Activated T-cell treated with anti-CD3 and anti-CD28 coated beads, Interleukin-2, amount 50 U/mL, for 24 hours (primary cell): ENCODE measurements around the gene THADA.
"Not testable (repeated sequence)": the region's sequence is repeated elsewhere in the genome, so short reads cannot be mapped to it uniquely, and the experiment has no call there.

Experiments used
- DNase-seq: peaks from one replicate; pipeline ENCODE4 v3.0.0-alpha.2; 2020
- H3K27ac Mint-ChIP-seq: 2 replicates; pipeline ENCODE4 v1.8.0; 2020; ENCODE audit warnings: mild to moderate bottlenecking, mixed read lengths
- H3K27me3 Mint-ChIP-seq: 2 replicates; pipeline ENCODE4 v1.8.0; 2020; ENCODE audit warnings: mixed read lengths
- H3K36me3 Mint-ChIP-seq: 2 replicates; pipeline ENCODE4 v1.8.0; 2020; ENCODE audit warnings: low read depth, mixed read lengths
- H3K4me1 Mint-ChIP-seq: 2 replicates; pipeline ENCODE4 v1.8.0; 2020; ENCODE audit warnings: low read depth, mixed read lengths
- H3K4me3 Mint-ChIP-seq: 2 replicates; pipeline ENCODE4 v1.8.0; 2020; ENCODE audit warnings: mild to moderate bottlenecking, moderate library complexity, mixed read lengths
- H3K9me3 Mint-ChIP-seq: 2 replicates; pipeline ENCODE4 v1.8.0; 2020; ENCODE audit warnings: mixed read lengths

Gene THADA

DNA sequence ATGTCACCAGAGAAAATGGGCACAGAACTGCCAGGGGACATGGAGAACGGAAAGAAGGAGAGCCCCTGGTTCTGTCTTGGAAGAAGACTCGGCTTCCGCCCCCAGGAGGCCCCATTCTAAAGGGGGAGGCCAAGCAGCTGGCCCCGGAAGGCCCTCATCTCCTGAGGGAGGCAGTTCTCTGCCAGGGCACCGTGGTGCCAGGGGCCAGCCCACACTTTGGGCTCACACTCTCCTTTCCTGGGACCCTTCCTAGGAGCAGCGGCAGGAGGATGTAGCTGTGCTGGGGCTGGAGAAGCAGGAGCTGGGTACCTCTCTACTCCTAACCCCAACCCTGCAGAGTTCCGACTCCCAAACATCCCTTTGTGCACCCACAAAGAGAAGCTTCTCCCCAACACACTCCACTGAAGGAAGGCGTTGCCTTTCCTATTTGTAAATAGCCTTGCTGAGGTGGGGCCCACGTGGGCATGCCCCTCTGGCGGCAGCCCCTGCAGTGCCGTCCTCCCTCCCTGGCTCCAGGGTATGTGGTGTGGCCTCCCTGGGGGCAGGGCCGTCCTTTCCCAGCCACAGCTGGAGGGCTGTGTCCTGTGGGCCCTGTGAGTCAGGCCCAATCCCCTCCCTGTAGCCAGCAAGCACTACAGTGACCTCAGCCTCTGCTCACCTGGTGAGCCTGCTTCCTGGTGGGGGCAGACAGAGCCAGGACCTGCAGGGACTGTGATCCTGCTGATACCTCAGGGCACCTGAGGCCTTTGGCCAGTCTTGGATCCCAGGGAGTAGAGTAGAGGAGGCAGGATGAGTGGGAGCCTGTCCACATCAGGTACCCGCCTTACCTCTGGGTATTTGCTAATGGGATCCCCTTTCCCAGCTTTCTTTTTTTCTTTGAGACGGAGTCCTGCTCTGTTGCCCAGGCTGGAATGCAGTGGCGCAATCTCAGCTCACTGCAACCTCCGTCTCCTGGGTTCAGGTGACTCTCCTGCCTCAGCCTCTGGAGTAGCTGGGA lies 396.0 kb downstream of the THADA start:
- no peaks in the 10 kb centered on the region for H3K27me3 Mint-ChIP-seq
- H3K4me1 Mint-ChIP-seq = peaks cover 38% of the 10 kb centered on the region
- H3K4me3 Mint-ChIP-seq = no peak overlapping the region
- H3K27ac Mint-ChIP-seq = no peak overlapping the region
- H3K36me3 Mint-ChIP-seq = no peaks in the 10 kb centered on the region
- H3K9me3 Mint-ChIP-seq = peaks cover 2% of the 10 kb centered on the region
- DNase-seq = no peak

DNA sequence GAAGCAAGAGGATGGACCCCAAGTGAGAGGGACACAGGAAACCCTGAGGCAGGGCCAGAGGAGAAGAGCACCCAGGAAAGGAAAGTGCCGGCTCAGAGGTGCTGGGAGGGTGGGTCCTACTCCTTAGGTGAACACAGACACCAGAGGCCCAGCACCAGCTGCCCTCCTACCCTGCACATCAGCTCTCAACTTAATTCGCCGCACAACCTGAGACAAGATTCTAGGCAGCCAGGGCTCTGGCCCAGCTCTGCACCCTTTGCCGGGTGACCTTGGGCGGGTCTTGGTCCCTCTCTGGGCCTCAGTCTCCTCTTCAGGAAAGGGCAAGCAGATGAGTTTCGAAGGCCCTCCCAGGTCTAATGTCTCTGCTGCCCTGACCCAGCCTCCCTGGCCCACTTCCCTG lies 397.6 kb downstream of the THADA start:
- Mint-ChIP-seq H3K9me3 (peaks cover 2% of the 10 kb centered on the region), H3K4me3 (no peak overlapping the region), H3K36me3 (no peaks in the 10 kb centered on the region), H3K27ac (peak overlapping the region; percentile 69), H3K27me3 (no peaks in the 10 kb centered on the region), H3K4me1 (peaks cover 53% of the 10 kb centered on the region)
- no peak for DNase-seq

DNA sequence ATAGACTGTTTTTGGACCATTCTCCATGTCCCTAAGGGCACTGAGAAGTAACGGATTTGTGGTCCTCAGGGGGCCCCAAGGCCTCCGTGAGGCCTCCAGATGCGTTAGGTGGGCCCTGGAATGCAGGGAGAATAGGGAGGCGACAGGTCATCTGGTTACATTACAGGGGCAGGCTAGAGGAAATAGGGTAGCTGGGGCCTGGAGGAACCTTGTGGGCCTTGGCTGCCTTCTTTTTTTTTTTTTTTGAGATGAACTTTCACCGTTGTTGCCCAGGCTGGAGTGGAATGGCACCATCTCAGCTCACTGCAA lies 398.3 kb downstream of the THADA start:
- Mint-ChIP-seq H3K27ac (no peak overlapping the region), H3K9me3 (peaks cover 2% of the 10 kb centered on the region), H3K27me3 (no peaks in the 10 kb centered on the region), H3K36me3 (no peaks in the 10 kb centered on the region), H3K4me3 (no peak overlapping the region), H3K4me1 (peaks cover 60% of the 10 kb centered on the region)
- DNase-seq = no peak

DNA sequence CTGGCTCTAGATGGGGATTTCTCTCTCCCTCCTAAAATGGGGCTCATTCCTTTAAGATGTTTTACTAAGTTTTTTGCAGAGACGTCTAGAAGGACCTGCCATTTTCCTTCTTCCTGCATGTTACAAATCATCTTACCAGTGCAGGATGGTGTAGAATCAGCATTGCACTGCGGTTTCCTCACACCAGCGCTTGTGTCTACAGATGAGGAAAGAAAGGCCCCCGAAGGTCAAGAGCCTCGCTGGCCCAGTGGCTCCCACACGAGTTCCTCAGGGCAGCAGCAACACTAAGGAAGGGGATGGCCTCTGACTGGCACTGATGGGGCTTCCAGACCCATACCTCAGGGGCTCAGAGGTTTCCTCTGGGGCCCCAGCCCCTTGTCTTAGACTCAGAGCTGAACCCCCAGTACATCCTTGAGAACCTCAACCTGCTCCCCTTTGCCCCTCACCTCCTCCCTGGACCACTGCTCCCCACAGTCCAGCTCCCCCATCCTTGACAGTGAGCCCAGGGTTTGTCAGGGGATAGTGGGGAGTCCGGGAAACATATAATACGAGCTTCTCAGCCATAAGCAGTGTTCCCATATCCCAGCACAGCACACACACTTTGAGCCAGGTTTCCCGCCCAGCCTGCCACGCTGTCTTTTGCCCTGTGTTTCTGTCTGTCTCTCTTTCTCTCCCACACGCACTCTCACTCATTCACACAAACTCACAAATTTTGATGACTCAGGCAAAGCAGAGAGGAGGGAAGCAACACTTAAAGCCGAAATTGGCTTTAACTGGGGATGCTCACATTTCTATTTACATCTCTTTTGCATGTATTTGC lies 398.9 kb downstream of the THADA start:
- H3K4me1 Mint-ChIP-seq = peaks cover 62% of the 10 kb centered on the region
- peak overlapping the region; percentile 23 for H3K4me3 Mint-ChIP-seq
- H3K27ac Mint-ChIP-seq = peak overlapping the region; percentile 80
- H3K27me3 Mint-ChIP-seq = no peaks in the 10 kb centered on the region
- peak; percentile 52 for DNase-seq
- no peaks in the 10 kb centered on the region for H3K36me3 Mint-ChIP-seq
- peaks cover 2% of the 10 kb centered on the region for H3K9me3 Mint-ChIP-seq

DNA sequence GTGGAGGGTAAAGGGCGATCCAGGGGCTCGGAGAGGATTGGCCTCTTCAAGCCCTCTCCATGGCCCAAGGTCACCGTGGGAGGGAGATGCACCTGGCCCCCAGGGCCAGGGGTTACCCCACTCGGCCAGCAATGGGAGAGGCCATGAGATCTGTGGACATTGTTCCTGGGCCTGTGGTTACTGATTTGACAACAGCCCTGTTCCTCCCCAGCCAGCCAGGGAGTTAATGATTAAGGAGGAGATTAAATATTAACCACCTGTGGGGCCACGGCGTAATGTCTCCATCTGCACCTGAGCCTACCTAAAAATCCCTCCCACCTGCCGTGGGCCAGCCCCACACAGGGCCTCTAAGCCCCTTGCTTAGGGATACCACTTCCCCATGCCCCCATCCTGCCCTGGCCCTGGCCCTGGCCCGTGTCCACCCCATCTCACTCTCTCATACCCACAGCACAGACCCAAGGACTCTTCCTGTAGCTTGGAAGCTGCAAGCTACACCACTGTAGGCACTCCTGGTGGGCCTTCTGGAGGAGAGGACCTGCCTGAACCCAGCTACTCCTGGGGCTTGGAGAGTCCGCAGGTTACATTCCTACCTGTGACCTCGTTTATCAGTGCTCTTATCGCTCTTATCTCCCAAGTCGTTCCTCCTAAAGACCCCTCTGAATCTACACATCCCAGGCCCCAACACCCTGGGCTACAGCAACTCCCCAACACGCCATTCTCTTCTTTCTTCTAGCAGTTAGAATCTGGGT lies 401.5 kb downstream of the THADA start:
- no peak for DNase-seq
- H3K27me3 Mint-ChIP-seq = no peaks in the 10 kb centered on the region
- H3K27ac Mint-ChIP-seq = peak overlapping the region; percentile 91
- H3K9me3 Mint-ChIP-seq = peaks cover 2% of the 10 kb centered on the region
- H3K4me3 Mint-ChIP-seq = peak overlapping the region; percentile 67
- no peaks in the 10 kb centered on the region for H3K36me3 Mint-ChIP-seq
- peaks cover 58% of the 10 kb centered on the region for H3K4me1 Mint-ChIP-seq

DNA sequence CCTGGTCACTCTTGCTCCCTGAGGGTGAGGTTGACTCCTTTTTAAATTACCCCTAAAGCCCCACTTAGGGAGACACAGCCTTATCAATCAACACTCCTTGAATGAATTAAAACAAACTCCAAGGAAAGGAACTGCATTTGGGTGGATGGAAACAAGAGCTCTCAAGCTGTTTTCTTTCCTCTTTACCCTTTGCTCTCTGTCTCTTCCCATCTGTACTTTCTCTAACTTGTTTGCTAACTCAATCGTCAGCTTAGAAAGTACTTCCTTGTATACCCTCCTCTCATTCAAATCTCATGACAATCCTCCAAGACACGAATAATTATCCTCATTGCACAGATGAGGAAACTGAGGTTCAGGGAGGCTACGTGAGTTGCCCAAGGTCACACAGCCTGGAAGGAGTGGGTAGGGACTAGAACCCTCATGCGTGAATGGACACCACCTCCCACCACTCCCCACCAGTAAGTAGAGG lies 402.2 kb downstream of the THADA start:
- Mint-ChIP-seq H3K9me3 (peaks cover 2% of the 10 kb centered on the region), H3K27ac (peak overlapping the region; percentile 91), H3K27me3 (no peaks in the 10 kb centered on the region), H3K4me1 (peaks cover 64% of the 10 kb centered on the region), H3K36me3 (no peaks in the 10 kb centered on the region), H3K4me3 (peak overlapping the region; percentile 14)
- DNase-seq = no peak

DNA sequence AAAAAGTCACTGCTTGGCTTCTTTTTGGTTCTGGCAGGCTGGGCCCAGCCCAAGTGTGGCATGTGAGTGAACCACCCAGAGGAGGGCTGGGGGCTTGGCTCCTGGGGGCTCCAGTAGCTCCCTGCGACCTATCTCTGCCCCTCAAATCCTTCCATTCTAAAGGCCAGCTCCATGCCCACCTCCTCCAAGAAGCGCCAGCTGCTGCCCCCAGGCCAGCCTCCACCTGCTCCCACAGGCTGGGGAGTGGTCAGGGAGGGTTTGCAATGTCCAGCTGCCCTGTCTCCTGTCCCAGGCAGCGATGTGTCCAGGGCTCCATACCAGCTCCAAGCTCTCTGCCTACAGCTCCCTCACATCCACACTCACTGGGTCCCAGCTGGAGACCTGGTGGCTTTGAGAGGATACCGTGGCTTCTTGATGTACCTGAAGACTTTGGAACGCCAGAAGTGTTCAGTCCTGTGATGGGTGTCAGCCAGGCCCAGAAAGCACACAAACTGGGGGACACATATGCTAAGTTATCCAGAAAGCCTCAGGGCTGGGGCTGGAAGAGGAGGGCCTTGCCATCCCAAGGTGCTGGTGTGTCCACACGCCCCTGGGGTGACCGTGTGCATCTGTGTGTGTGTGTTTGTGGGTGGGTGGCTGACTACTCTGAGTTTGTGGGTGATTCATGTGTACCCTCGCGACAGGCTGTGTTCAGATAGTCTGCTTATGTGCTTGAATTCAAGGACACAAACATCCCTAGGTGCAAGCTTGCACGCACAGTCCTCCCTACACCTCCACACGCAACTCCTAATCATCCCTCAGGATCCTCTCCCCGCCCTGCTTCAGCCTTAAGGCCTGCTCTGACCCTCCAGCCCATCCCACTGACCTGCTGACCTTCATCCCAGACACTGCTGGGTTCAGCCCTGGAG lies 402.8 kb downstream of the THADA start:
- Mint-ChIP-seq H3K4me3 (peak overlapping the region; percentile 14), H3K36me3 (no peaks in the 10 kb centered on the region), H3K9me3 (peaks cover 2% of the 10 kb centered on the region), H3K27me3 (no peaks in the 10 kb centered on the region), H3K27ac (peak overlapping the region; percentile 91), H3K4me1 (peaks cover 66% of the 10 kb centered on the region)
- DNase-seq = peak; percentile 44

DNA sequence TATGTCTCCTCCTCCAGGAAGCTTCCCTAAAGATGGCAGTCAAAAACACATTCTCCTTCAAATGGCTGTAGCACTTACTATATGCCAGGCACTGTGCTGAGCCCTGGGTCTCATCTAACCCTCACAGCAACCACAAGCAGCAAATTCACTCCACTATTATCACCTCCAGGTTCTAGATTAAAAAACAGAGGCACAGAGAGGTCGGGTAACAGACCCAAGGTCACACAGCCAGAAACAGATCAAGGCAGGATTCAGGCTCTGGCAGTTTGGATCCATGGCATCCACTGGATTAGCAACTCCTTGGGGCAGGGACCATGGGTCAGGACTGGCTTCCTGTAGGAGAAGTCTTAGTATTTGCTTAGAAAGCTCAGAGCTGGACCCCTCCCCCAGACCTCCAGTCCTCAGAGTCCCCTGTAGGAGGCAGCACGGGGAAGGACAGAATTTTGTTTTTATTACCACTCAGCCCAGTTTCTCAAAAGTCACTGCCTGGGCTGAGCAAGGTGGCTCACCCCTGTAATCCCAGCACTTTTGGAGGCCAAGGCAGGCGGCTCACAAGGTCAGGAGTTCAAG lies 403.8 kb downstream of the THADA start:
- Mint-ChIP-seq H3K27me3 (no peaks in the 10 kb centered on the region), H3K36me3 (no peaks in the 10 kb centered on the region), H3K4me1 (peaks cover 69% of the 10 kb centered on the region), H3K9me3 (peaks cover 2% of the 10 kb centered on the region), H3K27ac (peak overlapping the region; percentile 53), H3K4me3 (no peak overlapping the region)
- DNase-seq = no peak

DNA sequence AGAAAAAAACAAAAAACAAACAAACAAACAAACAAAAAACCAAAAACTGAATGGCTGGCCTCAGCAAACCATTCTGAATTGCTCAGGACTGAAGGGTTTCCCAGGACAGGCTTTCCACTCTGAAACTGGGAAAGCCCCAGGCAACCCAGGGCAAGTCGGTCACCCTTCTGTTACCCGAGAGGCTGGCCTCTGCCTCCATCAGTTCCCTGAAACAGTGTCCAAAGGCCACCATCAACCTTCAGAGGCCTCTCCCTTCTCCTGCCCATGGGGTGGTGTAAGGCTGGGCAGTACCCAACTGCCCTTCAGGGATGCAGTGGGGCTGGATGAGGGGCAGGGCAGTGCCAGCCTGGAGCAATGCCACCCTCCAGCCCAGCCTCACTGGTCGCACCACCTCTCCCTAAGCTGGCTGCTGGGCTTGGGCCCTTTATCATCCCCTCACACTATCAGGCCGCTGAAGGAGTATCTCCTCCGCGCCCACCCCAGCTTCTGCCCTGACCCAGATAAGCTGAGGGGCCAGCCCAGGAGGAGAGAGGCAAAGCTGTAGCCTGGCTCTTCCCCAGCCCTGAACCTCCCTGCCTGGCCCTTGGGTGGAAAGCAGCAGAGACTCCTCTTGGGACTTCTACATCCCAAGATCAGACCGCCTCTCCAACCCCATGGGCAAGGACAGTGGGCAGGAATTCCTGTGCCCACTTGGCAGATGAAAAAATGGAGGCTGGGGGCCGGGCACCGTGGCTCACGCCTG lies 405.4 kb downstream of the THADA start:
- Mint-ChIP-seq H3K4me3 (no peak overlapping the region), H3K27me3 (no peaks in the 10 kb centered on the region), H3K9me3 (no peaks in the 10 kb centered on the region), H3K36me3 (no peaks in the 10 kb centered on the region), H3K27ac (no peak overlapping the region), H3K4me1 (peaks cover 66% of the 10 kb centered on the region)
- DNase-seq = no peak

DNA sequence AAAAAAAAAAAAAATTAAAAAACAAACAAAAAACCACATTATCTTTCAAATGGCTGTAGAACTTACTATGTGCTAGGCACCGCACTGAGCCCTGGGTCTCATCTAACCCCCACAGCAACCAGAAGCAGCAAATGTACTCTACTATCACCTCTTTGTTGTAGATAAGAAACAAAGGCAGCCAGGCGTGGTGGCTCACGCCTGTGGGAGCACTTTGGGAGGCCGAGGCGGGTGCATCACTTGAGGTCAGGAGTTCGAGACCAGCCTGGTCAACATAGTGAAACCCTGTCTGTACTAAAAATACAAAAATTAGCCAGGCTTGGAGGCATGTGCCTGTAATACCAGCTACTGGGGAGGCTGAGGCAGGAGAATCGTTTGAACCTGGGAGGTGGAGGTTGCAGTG lies 406.0 kb downstream of the THADA start:
- not testable (repeated sequence) for H3K27ac Mint-ChIP-seq, DNase-seq, H3K4me3 Mint-ChIP-seq, H3K27me3 Mint-ChIP-seq, H3K9me3 Mint-ChIP-seq, H3K36me3 Mint-ChIP-seq
- peaks cover 67% of the 10 kb centered on the region for H3K4me1 Mint-ChIP-seq

DNA sequence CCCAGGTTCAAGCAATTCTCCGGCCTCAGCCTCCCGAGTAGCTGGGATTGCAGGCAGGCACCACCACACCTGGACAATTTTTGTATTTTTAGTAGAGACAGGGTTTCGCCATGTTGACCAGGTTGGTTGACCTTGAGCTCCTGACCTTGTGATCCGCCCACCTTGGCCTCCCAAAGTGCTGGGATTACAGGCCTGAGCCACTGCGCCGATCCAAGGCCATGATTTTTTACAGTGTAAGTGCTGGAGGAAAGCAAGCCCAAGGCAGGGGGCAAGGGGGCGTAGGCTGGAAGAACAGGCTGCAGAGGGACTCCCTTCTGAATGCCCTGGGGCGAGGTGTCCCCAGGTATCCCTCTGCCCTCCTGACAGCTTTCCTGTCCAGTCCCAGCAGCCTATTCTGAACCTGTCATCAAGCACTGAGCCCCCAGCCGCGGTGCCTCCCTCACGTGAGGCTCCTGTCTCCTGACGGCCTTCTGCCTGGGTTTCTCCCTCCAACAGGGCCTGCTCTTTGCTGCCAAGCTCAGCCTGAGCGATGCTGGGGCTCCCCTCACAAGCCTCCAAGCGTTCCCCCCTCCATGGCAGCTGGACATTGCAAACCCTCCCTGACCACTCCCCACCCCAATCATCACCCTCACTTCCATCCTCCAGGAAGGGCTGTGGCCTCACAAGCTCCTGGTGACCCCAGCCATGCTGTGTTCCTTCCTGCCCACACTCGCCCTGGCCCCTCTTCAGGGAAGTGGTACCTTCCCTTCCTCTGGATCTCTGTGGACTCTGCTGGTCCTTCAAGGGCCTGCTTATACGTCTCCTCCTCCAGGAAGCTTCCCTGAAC lies 407.1 kb downstream of the THADA start:
- Mint-ChIP-seq H3K27me3 (no peaks in the 10 kb centered on the region), H3K36me3 (no peaks in the 10 kb centered on the region), H3K27ac (no peak overlapping the region), H3K4me1 (peaks cover 67% of the 10 kb centered on the region), H3K9me3 (no peaks in the 10 kb centered on the region), H3K4me3 (no peak overlapping the region)
- no peak for DNase-seq

DNA sequence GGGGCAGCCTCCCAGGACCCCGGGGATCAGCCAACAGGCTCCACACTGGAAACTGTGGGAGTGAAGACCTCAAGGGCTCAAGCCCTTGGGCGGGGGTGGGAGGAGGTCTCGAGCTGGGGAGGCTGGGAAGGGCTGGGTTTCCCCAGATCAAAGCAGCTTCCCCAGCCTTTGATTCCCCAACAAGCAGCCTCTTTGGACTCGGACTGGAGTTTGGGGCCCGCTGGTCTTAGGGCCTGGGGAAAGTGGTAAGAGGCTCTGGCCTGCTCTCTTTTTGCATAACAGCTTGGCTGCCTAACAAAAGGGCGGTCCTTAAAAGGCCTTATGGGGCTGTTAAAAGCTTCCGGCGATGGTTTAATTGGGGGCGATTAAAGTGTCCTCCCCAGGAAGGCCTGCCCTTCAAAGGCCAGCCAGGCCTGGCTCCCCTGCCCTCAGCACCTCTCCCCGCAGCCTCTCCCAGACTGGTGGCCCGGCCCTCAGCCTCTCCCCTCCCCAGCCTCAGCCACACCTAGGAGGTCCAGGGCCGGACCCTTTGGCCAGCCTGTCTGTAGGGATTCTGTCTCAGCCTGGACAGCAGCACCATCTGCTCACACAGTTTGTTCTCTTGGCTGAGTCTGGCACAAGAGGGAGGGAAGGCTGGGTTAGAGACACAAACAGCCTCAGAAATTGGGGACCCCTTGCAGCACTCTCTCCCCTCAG lies 409.0 kb downstream of the THADA start:
- H3K27me3 Mint-ChIP-seq = no peaks in the 10 kb centered on the region
- H3K4me3 Mint-ChIP-seq = no peak overlapping the region
- H3K27ac Mint-ChIP-seq = peak overlapping the region; percentile 60
- no peak for DNase-seq
- H3K4me1 Mint-ChIP-seq = peaks cover 53% of the 10 kb centered on the region
- no peaks in the 10 kb centered on the region for H3K9me3 Mint-ChIP-seq
- no peaks in the 10 kb centered on the region for H3K36me3 Mint-ChIP-seq
